ENCODE data around the gene SYNE2. TPM values are rescaled to one million over a fixed set of nuclear protein-coding genes. Genes with fewer than 3 reads are reported as not detected.
A peak's percentile ranks its signal among the peaks of the same experiment; 100 is the strongest.
"Not testable (repeated sequence)": the region's sequence is repeated elsewhere in the genome, so short reads cannot be mapped to it uniquely, and the experiment has no call there.

The SYNE2 gene, protein sequence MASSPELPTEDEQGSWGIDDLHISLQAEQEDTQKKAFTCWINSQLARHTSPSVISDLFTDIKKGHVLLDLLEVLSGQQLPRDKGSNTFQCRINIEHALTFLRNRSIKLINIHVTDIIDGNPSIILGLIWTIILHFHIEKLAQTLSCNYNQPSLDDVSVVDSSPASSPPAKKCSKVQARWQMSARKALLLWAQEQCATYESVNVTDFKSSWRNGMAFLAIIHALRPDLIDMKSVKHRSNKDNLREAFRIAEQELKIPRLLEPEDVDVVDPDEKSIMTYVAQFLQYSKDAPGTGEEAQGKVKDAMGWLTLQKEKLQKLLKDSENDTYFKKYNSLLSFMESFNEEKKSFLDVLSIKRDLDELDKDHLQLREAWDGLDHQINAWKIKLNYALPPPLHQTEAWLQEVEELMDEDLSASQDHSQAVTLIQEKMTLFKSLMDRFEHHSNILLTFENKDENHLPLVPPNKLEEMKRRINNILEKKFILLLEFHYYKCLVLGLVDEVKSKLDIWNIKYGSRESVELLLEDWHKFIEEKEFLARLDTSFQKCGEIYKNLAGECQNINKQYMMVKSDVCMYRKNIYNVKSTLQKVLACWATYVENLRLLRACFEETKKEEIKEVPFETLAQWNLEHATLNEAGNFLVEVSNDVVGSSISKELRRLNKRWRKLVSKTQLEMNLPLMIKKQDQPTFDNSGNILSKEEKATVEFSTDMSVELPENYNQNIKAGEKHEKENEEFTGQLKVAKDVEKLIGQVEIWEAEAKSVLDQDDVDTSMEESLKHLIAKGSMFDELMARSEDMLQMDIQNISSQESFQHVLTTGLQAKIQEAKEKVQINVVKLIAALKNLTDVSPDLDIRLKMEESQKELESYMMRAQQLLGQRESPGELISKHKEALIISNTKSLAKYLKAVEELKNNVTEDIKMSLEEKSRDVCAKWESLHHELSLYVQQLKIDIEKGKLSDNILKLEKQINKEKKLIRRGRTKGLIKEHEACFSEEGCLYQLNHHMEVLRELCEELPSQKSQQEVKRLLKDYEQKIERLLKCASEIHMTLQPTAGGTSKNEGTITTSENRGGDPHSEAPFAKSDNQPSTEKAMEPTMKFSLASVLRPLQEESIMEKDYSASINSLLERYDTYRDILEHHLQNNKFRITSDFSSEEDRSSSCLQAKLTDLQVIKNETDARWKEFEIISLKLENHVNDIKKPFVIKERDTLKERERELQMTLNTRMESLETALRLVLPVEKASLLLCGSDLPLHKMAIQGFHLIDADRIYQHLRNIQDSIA (N-terminal part only)
- total RNA-seq (2021), result 69.8 to 71.1 TPM (median 70.5 TPM) in 3 replicates
- Bru-seq, nascent RNA, result percentile 73 among the genes with signal in this experiment
- long read RNA-seq, experiment 1, partial matches to known transcripts, result 133 of 158 reads
- long read RNA-seq, experiment 1, other reads (novel, unspliced or antisense), result 23 of 158 reads
- long read RNA-seq, experiment 2, partial matches to known transcripts, result 50 of 67 reads
- long read RNA-seq, experiment 2, other reads (novel, unspliced or antisense), result 15 of 67 reads
- long read RNA-seq, experiment 3, partial matches to known transcripts, result 0 of 2 reads
- long read RNA-seq, experiment 3, other reads (novel, unspliced or antisense), result 2 of 2 reads

DNA sequence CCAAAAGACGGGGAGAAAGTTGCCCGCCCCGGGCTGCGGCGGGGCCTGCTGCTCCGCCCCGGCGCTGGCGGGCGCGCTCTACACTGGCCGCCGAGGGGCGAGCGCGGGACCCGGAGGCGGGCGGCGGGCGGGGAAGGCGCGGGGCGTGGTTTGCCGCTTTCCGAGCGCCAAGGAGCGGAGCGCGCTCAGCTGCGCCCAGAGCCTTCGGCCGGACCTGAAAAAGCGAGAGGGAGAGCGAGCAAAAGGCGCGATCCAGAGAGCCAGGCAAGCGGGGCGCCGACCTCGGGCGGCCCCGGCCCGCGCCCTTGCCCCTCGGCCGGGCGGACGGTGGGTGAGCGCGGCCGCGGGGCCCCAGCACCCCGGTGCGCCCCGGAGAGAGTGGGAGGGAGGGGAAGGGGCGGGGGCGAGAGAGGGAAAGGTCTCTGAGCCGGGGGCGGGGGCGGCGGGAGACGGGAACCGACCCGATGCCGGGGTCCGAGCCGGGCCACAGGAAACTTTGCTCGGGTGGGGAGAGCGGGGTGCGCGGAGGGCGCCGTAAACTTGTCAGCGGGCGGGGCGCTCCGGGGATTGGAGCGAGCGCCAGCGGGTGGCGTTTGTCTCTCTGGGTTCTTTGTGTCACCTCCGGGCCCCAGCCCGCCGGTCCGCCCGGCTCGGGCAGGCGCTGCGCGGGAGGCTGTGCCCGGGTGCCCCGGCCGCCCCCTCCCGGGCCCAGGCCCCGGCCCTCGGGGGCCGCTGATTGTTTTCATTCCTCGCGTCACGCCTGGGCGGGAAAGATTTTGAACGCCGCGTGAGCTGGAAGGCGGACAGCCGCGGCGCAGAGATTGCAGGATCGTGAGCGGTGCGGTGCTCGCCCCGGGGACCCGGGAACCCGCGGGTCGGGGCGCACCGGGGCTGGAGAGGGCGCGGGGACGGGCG is at the start of gene SYNE2:
Gene SYNE2, plus strand, starts transcription at position 188 of the 915 bp plus-strand sequence. CDS start 56,145 bp downstream, outside the sequence.
- H3K27ac Mint-ChIP-seq, result peak within 1 kb of the TSS; percentile 79
- peaks cover 20% of the 10 kb centered on the region for H3K27me3 Mint-ChIP-seq (ENCODE audit: low read depth)
- no peaks in the 10 kb centered on the region for H3K9me3 Mint-ChIP-seq
- CTCF ChIA-PET, result interaction anchor here (1.4 to 1.6 kb wide), 2 partner anchors 38 to 98 kb away, joined by 3 read pairs; no protein-coding TSS in a partner anchor
- H3K4me1 Mint-ChIP-seq, result peaks cover 29% of the 10 kb centered on the region
- ATAC-seq (peak; percentile 92), DNase-seq (ENCODE audit: low spot score) (peak; percentile 89)
- H3K4me3 Mint-ChIP-seq, result peak within 1 kb of the TSS; percentile 92
- no peaks in the 10 kb centered on the region for H3K36me3 Mint-ChIP-seq
- POLR2A ChIA-PET, result interaction anchor here (0.7 to 1.4 kb wide), 2 partner anchors 38 to 144 kb away, joined by 3 to 4 read pairs; no protein-coding TSS in a partner anchor
- 0 out of 2 replicates have a peak, but pooled peaks have one; percentile 25 for TF ChIP-seq KAT7 (CRISPR knock-in tag; IDR thresholded peaks at IDR 0.05; ENCODE audit: borderline replicate concordance)
- no peak for TF ChIP-seq GRHL2 (CRISPR knock-in tag; IDR thresholded peaks at IDR 0.05; ENCODE audit: insufficient replicate concordance, severe bottlenecking)
- peak; percentile 24; the same call in 1 of the 2 replicates for TF ChIP-seq ETV6 (CRISPR knock-in tag; IDR thresholded peaks at IDR 0.05)
- peak; percentile 51; the same call in 1 of the 2 replicates for TF ChIP-seq ZNF423 (CRISPR knock-in tag; IDR thresholded peaks at IDR 0.05)
- peak; percentile 48; the same call in 1 of the 2 replicates for TF ChIP-seq ZNF121 (CRISPR knock-in tag; IDR thresholded peaks at IDR 0.05)
- no peak for TF ChIP-seq ATF1 (CRISPR knock-in tag; IDR thresholded peaks at IDR 0.05)
- TF ChIP-seq SMAD3 (CRISPR knock-in tag; IDR thresholded peaks at IDR 0.05; ENCODE audit: borderline replicate concordance), result no peak
- peak; percentile 84 for TF ChIP-seq SP1 (CRISPR knock-in tag; conservative IDR thresholded peaks at IDR 0.05)
- TF ChIP-seq FOXP1 (CRISPR knock-in tag; IDR thresholded peaks at IDR 0.05; ENCODE audit: borderline replicate concordance), result peak; percentile 28; the same call in 1 of the 2 replicates
- peak; percentile 65; the same call in 1 of the 2 replicates for TF ChIP-seq TEAD1 (CRISPR knock-in tag; IDR thresholded peaks at IDR 0.05)

DNA sequence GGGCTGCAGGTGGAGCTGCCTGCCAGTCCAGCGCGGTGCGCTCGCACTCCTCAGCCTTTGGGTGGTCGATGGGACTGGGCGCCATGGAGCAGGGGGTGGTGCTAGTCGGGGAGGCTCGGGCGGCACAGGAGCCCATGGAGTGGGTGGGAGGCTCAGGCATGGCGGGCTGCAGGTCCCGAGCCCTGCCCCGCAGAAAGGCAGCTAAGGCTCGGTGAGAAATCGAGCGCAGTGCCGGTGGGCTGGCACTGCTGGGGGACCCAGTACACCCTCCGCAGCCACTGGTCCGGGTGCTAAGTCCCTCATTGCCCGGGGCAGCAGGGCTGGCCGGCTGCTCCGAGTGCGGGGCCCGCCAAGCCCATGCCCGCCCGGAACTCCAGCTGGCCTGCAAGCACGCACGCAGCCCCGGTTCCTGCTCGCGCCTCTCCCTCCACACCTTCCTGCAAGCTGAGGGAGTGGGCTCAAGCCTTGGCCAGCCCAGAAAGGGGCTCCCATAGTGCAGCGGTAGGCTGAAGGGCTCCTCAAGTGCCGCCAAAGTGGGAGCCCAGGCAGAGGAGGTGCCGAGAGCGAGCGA is 49.5 kb upstream of the SYNE2 start:
- POLR2A ChIA-PET; H3K27me3 Mint-ChIP-seq (ENCODE audit: low read depth); ATAC-seq; H3K4me3 Mint-ChIP-seq; H3K4me1 Mint-ChIP-seq; H3K27ac Mint-ChIP-seq; CTCF ChIA-PET; H3K36me3 Mint-ChIP-seq; DNase-seq (ENCODE audit: low spot score): not testable (repeated sequence)
- 0 out of 2 replicates have a peak, but pooled peaks have one; percentile 31 for TF ChIP-seq NFYB (CRISPR knock-in tag; conservative IDR thresholded peaks at IDR 0.05; ENCODE audit: low read depth)
- TF ChIP-seq, protein P1, sequence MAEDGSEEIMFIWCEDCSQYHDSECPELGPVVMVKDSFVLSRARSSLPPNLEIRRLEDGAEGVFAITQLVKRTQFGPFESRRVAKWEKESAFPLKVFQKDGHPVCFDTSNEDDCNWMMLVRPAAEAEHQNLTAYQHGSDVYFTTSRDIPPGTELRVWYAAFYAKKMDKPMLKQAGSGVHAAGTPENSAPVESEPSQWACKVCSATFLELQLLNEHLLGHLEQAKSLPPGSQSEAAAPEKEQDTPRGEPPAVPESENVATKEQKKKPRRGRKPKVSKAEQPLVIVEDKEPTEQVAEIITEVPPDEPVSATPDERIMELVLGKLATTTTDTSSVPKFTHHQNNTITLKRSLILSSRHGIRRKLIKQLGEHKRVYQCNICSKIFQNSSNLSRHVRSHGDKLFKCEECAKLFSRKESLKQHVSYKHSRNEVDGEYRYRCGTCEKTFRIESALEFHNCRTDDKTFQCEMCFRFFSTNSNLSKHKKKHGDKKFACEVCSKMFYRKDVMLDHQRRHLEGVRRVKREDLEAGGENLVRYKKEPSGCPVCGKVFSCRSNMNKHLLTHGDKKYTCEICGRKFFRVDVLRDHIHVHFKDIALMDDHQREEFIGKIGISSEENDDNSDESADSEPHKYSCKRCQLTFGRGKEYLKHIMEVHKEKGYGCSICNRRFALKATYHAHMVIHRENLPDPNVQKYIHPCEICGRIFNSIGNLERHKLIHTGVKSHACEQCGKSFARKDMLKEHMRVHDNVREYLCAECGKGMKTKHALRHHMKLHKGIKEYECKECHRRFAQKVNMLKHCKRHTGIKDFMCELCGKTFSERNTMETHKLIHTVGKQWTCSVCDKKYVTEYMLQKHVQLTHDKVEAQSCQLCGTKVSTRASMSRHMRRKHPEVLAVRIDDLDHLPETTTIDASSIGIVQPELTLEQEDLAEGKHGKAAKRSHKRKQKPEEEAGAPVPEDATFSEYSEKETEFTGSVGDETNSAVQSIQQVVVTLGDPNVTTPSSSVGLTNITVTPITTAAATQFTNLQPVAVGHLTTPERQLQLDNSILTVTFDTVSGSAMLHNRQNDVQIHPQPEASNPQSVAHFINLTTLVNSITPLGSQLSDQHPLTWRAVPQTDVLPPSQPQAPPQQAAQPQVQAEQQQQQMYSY (CRISPR knock-in tag; IDR thresholded peaks at IDR 0.05), result 0 out of 2 replicates have a peak, but pooled peaks have one; percentile 33
- H3K9me3 Mint-ChIP-seq, result peaks cover 12% of the 10 kb centered on the region

- CTCF ChIA-PET, result interaction anchor here (0.5 kb wide), 1 partner anchor 1150 kb away, joined by 3 read pairs; no protein-coding TSS in a partner anchor
- H3K4me3 Mint-ChIP-seq; DNase-seq (ENCODE audit: low spot score); H3K36me3 Mint-ChIP-seq; H3K27ac Mint-ChIP-seq; POLR2A ChIA-PET; H3K27me3 Mint-ChIP-seq (ENCODE audit: low read depth); ATAC-seq; H3K4me1 Mint-ChIP-seq: not testable (repeated sequence)
- H3K9me3 Mint-ChIP-seq, result peaks cover 22% of the 10 kb centered on the region
These were observed 46.7 kb upstream of the SYNE2 start for GRCh38 chr14:63806064-63806463.

DNA sequence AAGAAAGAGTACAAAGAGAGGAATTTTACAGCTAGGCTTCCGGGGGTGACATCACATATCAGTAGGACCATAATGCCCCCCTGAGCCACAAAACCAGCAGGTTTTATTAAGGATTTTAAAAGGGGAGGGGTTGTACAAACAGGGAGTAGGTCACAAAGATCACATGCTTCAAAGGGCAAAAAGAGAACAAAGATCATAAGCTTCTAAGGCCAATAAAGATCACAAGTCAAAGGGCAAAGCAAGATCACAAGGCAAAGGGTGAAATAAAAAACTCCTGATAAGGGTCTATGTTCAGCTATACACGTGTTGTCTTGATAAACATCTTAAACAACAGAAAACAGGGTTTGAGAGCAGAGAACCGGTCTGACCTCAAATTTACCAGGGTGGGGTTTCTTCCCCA is 41.1 kb upstream of the SYNE2 start:
- POLR2A ChIA-PET, H3K27ac Mint-ChIP-seq: not testable (repeated sequence)

More for the DNA sequence above, 41.1 kb upstream of the SYNE2 start:
- H3K4me1 Mint-ChIP-seq; H3K27me3 Mint-ChIP-seq (ENCODE audit: low read depth); H3K4me3 Mint-ChIP-seq; ATAC-seq; CTCF ChIA-PET; DNase-seq (ENCODE audit: low spot score): not testable (repeated sequence)
- Mint-ChIP-seq H3K36me3 (peaks cover 22% of the 10 kb centered on the region), H3K9me3 (peaks cover 37% of the 10 kb centered on the region)
